Inferior parietal cortex (tissue), 1 donor: ENCODE results near the gene LYSMD2.

ENCODE experiments used
- DNase-seq: peaks from one replicate; pipeline ENCODE4 v3.0.0-alpha.2; 2016; ENCODE audit errors: extremely low spot score

Gene LYSMD2

GRCh38 chr15:51751697-51752683 lies 14.5 kb upstream of the LYSMD2 start:
- DNase-seq = no peak

- no peak for DNase-seq
These were observed 13.6 kb upstream of the LYSMD2 start, which contains the start of gene TMOD2 for GRCh38 chr15:51750792-51751696. TSS of gene TMOD2 (plus strand) at chr15:51751597. CDS start at chr15:51766442, 14,845 bp downstream.

- DNase-seq = no peak
These were observed 12.7 kb upstream of the LYSMD2 start for GRCh38 chr15:51750186-51750585.

- DNase-seq = no peak
These were observed 11.9 kb upstream of the LYSMD2 start for GRCh38 chr15:51749307-51749706.

- DNase-seq = no peak
These were observed 1.7 kb upstream of the LYSMD2 start for GRCh38 chr15:51739061-51739712.

- no peak for DNase-seq
These were observed 1.1 kb upstream of the LYSMD2 start for GRCh38 chr15:51738553-51738952.

GRCh38 chr15:51736751-51737521 lies 519 bp downstream of the LYSMD2 start:
- DNase-seq = no peak

GRCh38 chr15:51736069-51736468 lies 1.4 kb downstream of the LYSMD2 start:
- DNase-seq = no peak

GRCh38 chr15:51735228-51736010 lies 2.0 kb downstream of the LYSMD2 start:
- no peak for DNase-seq

- DNase-seq = no peak
These were observed 4.8 kb downstream of the LYSMD2 start for GRCh38 chr15:51732646-51733045.

GRCh38 chr15:51731549-51732267 lies 5.7 kb downstream of the LYSMD2 start:
- DNase-seq = no peak

GRCh38 chr15:51727141-51727897 lies 10.1 kb downstream of the LYSMD2 start:
- DNase-seq = no peak

GRCh38 chr15:51726302-51727073 lies 11.0 kb downstream of the LYSMD2 start:
- DNase-seq = no peak

- no peak for DNase-seq
These were observed 12.8 kb downstream of the LYSMD2 start for GRCh38 chr15:51724673-51725072.

GRCh38 chr15:51724199-51724598 lies 13.3 kb downstream of the LYSMD2 start:
- DNase-seq = no peak

- no peak for DNase-seq
These were observed 16.1 kb downstream of the LYSMD2 start for GRCh38 chr15:51721199-51721960.
